ENCODE results near the gene CDKN2B-AS1.

CDKN2B-AS1 gene

GRCh38 chr9:22030101-22030598, 35.6 kb downstream of the CDKN2B-AS1 start:
- DNase-seq (ENCODE audit: low spot score) = no peak
- TF ChIP-seq CTCF (IDR thresholded peaks at IDR 0.05; ENCODE audit: extremely low read depth, missing control alignments) = no peak

- DNase-seq (ENCODE audit: low spot score) = no peak
- no peak for TF ChIP-seq CTCF (IDR thresholded peaks at IDR 0.05; ENCODE audit: extremely low read depth, missing control alignments)
These were observed 37.2 kb downstream of the CDKN2B-AS1 start for GRCh38 chr9:22031655-22032411.

DNA sequence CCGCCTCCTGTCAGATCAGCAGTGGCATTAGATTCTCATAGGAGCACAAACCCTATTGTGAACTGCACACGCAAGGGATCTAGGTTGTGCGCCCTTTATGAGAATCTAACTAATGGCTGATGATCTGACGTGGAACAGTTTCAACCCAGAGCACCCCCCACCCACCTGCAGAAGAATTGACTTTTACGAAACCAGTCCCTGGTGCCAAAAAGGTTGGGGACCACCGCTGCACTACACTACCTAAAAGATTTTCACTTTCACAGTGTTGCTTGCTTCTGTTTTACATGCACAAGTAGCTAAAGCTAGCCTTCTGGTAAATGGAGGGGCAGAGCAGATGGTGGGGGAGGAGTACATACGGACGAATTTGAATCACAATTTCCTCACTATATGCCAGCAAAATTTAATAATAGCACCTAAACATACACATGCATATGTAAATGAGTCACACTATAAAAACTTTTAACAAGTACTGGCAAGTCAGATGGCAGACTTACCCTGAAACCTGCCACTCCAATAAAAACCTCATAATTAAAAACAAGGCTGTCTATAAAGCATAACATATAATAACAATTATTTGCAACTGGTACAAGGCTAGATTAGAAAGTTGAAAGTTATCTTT, 38.5 kb downstream of the CDKN2B-AS1 start:
- DNase-seq (ENCODE audit: low spot score) = no peak
- no peak for TF ChIP-seq CTCF (IDR thresholded peaks at IDR 0.05; ENCODE audit: extremely low read depth, missing control alignments)

DNA sequence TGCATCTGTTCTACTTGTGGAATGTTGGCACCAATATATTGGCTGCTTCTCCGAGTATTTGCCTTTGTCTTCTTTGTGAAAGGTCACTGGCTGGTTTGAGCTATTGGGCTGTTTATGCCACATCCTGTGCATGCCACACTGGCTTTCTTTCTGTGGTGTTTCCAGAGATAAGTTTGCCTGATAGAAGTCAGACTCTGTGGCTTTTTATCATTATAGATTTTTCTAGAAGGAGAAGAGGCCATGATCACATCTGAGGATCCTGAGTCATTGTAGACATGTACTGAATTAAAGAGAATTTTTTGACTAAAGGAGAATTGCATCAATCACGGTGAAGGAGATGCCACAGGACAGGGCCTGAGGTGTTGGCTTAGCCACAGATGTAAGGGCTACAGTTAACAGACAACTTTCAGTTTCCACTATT, 41.0 kb downstream of the CDKN2B-AS1 start:
- no peak for TF ChIP-seq CTCF (IDR thresholded peaks at IDR 0.05; ENCODE audit: extremely low read depth, missing control alignments)
- DNase-seq (ENCODE audit: low spot score) = no peak

DNA sequence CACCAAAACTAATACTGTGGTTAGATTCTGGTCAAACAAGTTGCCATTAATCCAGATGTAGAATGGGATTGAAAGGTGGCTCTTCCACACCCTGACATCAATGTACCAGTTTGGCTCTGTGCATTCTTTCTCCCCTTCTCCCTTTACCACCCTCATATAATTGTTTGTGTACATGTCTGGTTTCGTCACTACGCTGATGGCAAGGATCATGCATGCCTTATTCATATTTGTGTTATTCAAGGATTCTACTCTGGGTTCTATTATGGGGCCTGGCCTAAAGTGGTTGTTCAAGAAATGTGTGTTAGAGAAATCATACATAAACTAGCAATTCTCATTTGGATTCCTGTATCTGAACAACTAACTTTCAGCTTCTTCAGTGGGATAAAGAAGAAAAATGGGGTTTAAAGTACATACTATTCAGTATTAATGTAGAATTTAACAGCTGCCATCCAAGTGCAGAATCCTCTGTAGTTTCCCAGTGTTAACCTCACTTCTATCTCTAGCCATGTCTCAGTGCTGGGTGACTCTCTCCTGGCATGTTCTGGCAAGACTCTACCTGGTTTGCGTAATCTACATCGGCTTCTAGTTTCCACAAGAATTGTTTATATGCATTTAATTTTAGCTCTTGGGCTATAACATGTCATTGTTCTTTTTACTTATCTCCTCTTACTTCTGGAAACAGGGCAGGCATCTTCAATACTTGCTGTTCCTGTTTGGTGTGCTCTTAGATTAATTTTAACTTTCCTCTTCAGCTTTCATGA, 42.5 kb downstream of the CDKN2B-AS1 start:
- TF ChIP-seq CTCF (IDR thresholded peaks at IDR 0.05; ENCODE audit: extremely low read depth, missing control alignments) = no peak

GRCh38 chr9:22037954-22038690, 43.5 kb downstream of the CDKN2B-AS1 start:
- DNase-seq (ENCODE audit: low spot score) = peak; percentile 27

More for the DNA sequence above, 42.5 kb downstream of the CDKN2B-AS1 start:
- DNase-seq (ENCODE audit: low spot score) = no peak

More at GRCh38 chr9:22037954-22038690, 43.5 kb downstream of the CDKN2B-AS1 start:
- TF ChIP-seq CTCF (IDR thresholded peaks at IDR 0.05; ENCODE audit: extremely low read depth, missing control alignments) = no peak
